ENCODE data around the gene HOXB1.
"Not testable (repeated sequence)": the region's sequence is repeated elsewhere in the genome, so short reads cannot be mapped to it uniquely, and the experiment has no call there.

The HOXB1 gene

GRCh38 chr17:48519427-48519826 is 11.4 kb downstream of the HOXB1 start:
- DNase-seq (ENCODE audit: low read depth in 2 of 2): no peak

- DNase-seq (ENCODE audit: low read depth in 2 of 2): no peak
Measured at GRCh38 chr17:48517478-48517877, 13.3 kb downstream of the HOXB1 start.

- no peak for DNase-seq (ENCODE audit: low read depth in 2 of 2)
Measured at GRCh38 chr17:48515925-48516900, 14.6 kb downstream of the HOXB1 start.

GRCh38 chr17:48514477-48514876 is 16.3 kb downstream of the HOXB1 start:
- DNase-seq (ENCODE audit: low read depth in 2 of 2): no peak

GRCh38 chr17:48513666-48514455 is 16.9 kb downstream of the HOXB1 start:
- DNase-seq (ENCODE audit: low read depth in 2 of 2): no peak

- DNase-seq (ENCODE audit: low read depth in 2 of 2): no peak
Measured at GRCh38 chr17:48513097-48513496, 17.7 kb downstream of the HOXB1 start.

- no peak for DNase-seq (ENCODE audit: low read depth in 2 of 2)
Measured at GRCh38 chr17:48510761-48511604, 19.8 kb downstream of the HOXB1 start.

- no peak for DNase-seq (ENCODE audit: low read depth in 2 of 2)
Measured at GRCh38 chr17:48510381-48510760, 20.4 kb downstream of the HOXB1 start.

- DNase-seq (ENCODE audit: low read depth in 2 of 2): not testable (repeated sequence)
Measured at GRCh38 chr17:48509708-48510107, 21.1 kb downstream of the HOXB1 start.

- no peak for DNase-seq (ENCODE audit: low read depth in 2 of 2)
Measured at GRCh38 chr17:48506246-48506645, 24.6 kb downstream of the HOXB1 start.

GRCh38 chr17:48505788-48506187 is 25.0 kb downstream of the HOXB1 start:
- DNase-seq (ENCODE audit: low read depth in 2 of 2): peak in 1 of 2 donors; percentile 20

GRCh38 chr17:48504953-48505352 is 25.9 kb downstream of the HOXB1 start:
- DNase-seq (ENCODE audit: low read depth in 2 of 2): no peak

GRCh38 chr17:48503747-48504146 is 27.1 kb downstream of the HOXB1 start:
- DNase-seq (ENCODE audit: low read depth in 2 of 2): no peak

GRCh38 chr17:48502901-48503300 is 27.9 kb downstream of the HOXB1 start:
- DNase-seq (ENCODE audit: low read depth in 2 of 2): no peak

- DNase-seq (ENCODE audit: low read depth in 2 of 2): no peak
Measured at GRCh38 chr17:48502312-48502711, 28.5 kb downstream of the HOXB1 start.

- DNase-seq (ENCODE audit: low read depth in 2 of 2): no peak
Measured at GRCh38 chr17:48500435-48501426, 30.1 kb downstream of the HOXB1 start.

- no peak for DNase-seq (ENCODE audit: low read depth in 2 of 2)
Measured at GRCh38 chr17:48499735-48500434, 30.9 kb downstream of the HOXB1 start.

- no peak for DNase-seq (ENCODE audit: low read depth in 2 of 2)
Measured at GRCh38 chr17:48499248-48499647, 31.6 kb downstream of the HOXB1 start.

- no peak for DNase-seq (ENCODE audit: low read depth in 2 of 2)
Measured at GRCh38 chr17:48498164-48498850, 32.5 kb downstream of the HOXB1 start.
